NCI-H146 treated with DMSO at 0.1 percent for 48 hours (cell line): Measurements from ENCODE around the gene C1orf167.
A peak's percentile ranks its signal among the peaks of the same experiment; 100 is the strongest.

ENCODE experiments used
- DNase-seq: peaks from one replicate; lab custom pipeline; 2025; ENCODE audit not compliant: unreplicated experiment; lab: John Stamatoyannopoulos, UW

Gene C1orf167

GRCh38 chr1:11761988-11762406 lies at the start of gene C1orf167:
C1orf167 (plus strand) TSS chr1:11762193; CDS start chr1:11764401, 2,208 bp downstream.
- DNase-seq, result no peak

- no peak for DNase-seq
Observed at GRCh38 chr1:11712285-11712684, 49.7 kb upstream of the C1orf167 start.

- no peak for DNase-seq
Observed at GRCh38 chr1:11713095-11713494, 48.9 kb upstream of the C1orf167 start.

- DNase-seq, result no peak
Observed at GRCh38 chr1:11714831-11715575, 47.0 kb upstream of the C1orf167 start.

GRCh38 chr1:11719313-11720032 lies 42.5 kb upstream of the C1orf167 start:
- DNase-seq, result peak; percentile 34

GRCh38 chr1:11720033-11720376 lies 42.0 kb upstream of the C1orf167 start:
- DNase-seq, result no peak

- no peak for DNase-seq
Observed at GRCh38 chr1:11720525-11720924, 41.5 kb upstream of the C1orf167 start.

- no peak for DNase-seq
Observed at GRCh38 chr1:11721311-11721710, 40.7 kb upstream of the C1orf167 start.

- DNase-seq, result no peak
Observed at GRCh38 chr1:11722538-11722937, 39.5 kb upstream of the C1orf167 start.

GRCh38 chr1:11725616-11726015 lies 36.4 kb upstream of the C1orf167 start:
- DNase-seq, result peak; percentile 19

GRCh38 chr1:11727119-11727518 lies 34.9 kb upstream of the C1orf167 start:
- DNase-seq, result no peak

GRCh38 chr1:11728126-11728806 lies 33.7 kb upstream of the C1orf167 start:
- no peak for DNase-seq

- DNase-seq, result no peak
Observed at GRCh38 chr1:11729155-11729497, 32.9 kb upstream of the C1orf167 start.

- no peak for DNase-seq
Observed at GRCh38 chr1:11729498-11730428, 32.2 kb upstream of the C1orf167 start.

- no peak for DNase-seq
Observed at GRCh38 chr1:11730429-11730891, 31.5 kb upstream of the C1orf167 start.

- DNase-seq, result no peak
Observed at GRCh38 chr1:11731691-11732283, 30.2 kb upstream of the C1orf167 start.

GRCh38 chr1:11733306-11733705 lies 28.7 kb upstream of the C1orf167 start:
- no peak for DNase-seq

- DNase-seq, result no peak
Observed at GRCh38 chr1:11735531-11735853, 26.5 kb upstream of the C1orf167 start.

GRCh38 chr1:11735854-11736745 lies 25.9 kb upstream of the C1orf167 start, which contains the start of gene AGTRAP:
AGTRAP (plus strand) TSS chr1:11736136; CDS start chr1:11736209, 73 bp downstream.
- DNase-seq, result peak; percentile 71
